ENCODE results near the gene SLC6A19.

Gene SLC6A19

DNA sequence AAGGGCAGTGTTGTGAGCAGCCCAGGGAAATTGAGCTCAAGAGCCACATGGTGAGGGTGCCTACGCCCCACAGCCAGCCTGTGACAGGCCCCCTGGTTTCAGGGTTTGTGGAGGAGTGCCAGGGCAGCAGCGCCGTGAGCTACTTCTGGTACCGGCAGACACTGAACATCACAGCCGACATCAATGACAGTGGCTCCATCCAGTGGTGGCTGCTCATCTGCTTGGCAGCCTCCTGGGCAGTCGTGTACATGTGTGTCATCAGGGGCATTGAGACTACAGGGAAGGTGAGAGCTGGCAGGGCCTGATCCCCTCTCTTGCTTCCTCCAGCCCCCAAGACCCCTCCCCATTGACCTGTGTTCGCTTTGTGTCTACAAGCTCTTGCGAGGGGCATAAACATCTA is 34.0 kb downstream of the SLC6A19 start:
- TF ChIP-seq, protein P1, sequence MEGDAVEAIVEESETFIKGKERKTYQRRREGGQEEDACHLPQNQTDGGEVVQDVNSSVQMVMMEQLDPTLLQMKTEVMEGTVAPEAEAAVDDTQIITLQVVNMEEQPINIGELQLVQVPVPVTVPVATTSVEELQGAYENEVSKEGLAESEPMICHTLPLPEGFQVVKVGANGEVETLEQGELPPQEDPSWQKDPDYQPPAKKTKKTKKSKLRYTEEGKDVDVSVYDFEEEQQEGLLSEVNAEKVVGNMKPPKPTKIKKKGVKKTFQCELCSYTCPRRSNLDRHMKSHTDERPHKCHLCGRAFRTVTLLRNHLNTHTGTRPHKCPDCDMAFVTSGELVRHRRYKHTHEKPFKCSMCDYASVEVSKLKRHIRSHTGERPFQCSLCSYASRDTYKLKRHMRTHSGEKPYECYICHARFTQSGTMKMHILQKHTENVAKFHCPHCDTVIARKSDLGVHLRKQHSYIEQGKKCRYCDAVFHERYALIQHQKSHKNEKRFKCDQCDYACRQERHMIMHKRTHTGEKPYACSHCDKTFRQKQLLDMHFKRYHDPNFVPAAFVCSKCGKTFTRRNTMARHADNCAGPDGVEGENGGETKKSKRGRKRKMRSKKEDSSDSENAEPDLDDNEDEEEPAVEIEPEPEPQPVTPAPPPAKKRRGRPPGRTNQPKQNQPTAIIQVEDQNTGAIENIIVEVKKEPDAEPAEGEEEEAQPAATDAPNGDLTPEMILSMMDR (IDR thresholded peaks at IDR 0.05), result no peak

DNA sequence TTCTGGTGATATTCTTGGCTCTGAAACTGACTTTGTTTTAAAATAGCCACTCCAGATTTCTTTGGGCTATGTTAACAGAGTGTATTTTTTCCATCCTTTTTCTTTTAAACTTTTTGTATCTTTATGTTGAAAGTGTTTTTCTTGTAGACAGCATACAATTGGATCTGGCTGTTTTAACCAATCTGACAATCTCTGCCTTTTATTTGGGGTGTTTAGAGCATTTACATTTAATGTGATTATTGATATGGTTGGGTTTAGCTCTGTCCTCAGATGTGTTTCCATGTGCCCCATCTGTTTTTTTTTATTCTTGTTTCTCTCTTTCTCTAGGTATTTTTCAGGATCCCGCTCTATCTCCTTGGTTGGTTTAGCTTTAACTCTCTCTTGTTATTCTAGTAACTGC is 34.4 kb downstream of the SLC6A19 start:
- TF ChIP-seq, protein P1 (IDR thresholded peaks at IDR 0.05), result no peak

DNA sequence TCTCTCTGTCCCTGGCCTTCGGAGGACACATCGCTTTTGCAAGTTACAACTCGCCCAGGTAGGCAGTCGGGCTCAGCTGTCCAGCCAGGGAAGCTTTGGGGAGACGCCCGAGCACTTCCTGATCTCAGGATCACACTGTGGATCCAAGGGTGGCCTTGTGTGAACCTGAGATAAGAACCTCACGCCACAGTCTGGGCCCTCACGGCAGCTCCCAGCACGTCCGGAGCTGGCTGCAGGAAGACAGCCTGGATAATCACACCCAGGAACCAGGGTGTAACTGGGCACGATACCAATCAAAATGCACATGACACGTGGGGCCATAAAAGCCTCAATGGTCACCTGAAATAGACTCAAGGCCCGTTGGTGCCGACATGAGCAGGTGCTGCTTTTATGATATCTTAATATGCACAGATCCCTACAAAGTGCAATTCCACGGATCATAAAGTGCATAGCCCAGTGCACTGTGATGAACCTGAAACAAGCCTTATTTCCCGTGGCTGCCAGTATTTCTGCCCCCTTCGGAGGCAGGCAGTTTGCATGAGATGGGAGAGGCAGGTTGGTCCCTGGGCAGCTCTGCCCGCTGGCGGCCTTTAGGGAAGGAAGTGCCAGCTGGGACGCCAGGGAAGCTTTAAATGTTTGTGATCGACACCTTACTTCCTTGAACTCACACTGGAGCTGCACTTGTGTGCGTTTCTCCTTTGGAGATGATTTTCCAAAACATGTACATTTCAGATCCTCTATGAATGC is 38.3 kb downstream of the SLC6A19 start:
- TF ChIP-seq, protein P1 (IDR thresholded peaks at IDR 0.05), result no peak

DNA sequence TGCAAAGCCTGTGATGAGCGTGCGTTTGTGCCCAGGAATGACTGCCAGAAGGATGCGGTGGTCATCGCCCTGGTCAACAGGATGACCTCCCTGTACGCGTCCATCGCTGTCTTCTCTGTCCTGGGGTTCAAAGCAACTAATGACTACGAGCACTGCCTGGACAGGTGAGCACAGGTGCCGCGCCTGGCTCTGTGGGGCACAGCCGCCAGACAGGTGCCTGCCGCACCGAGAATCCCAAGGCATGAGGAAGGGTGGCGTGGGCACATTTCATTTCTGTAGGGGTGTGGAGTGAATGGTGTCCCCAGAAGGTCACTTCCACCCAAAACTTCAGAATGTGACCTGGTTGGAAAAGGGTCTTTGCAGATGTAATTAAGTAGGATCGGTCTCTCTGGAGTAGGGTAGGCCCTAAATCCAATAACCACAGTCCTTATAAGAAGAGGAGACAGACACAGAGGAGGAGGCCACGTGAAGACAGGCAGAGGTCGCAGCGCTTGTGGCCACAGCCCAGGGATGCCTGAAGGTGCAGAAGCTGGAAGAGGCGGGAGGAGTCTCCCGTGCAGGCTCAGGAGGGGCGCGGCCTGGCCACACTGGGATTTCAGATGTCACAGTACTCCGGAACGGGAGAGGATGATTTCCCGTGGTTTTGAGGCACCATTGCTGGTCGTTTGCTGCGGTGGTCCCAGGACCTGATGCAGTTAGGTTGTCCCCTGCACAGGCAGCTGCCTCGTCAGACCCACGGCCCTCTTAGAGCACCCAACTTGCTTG is 39.3 kb downstream of the SLC6A19 start:
- TF ChIP-seq, protein P1 (IDR thresholded peaks at IDR 0.05), result no peak

DNA sequence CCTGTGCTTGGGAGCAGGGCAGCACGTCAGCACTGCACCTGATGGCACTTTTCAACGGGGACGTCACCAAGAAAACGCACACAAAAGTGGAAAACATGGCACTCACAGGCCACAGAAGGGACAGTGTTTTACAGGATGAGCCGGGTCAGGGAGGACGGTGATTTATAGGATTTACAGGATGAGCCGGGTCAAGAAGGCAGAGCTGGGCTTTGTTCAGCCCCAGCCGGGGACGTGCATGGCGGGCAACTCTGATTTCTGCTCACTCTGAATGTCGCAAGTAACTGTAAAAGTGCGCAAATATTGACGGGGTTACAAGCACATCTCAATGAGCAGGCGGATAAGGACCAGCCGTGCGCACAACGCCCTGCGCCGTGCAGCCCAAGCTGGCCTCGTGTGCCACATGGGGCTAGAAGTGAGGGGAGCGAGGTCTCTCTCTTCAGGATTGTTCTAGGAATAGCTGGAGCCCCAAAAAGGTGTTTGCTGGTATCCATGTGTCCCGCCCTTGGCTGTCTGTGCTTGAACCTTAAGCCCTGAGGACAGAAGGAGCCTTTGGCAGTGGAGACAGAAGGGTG is 40.2 kb downstream of the SLC6A19 start:
- TF ChIP-seq, protein P1 (IDR thresholded peaks at IDR 0.05), result no peak

DNA sequence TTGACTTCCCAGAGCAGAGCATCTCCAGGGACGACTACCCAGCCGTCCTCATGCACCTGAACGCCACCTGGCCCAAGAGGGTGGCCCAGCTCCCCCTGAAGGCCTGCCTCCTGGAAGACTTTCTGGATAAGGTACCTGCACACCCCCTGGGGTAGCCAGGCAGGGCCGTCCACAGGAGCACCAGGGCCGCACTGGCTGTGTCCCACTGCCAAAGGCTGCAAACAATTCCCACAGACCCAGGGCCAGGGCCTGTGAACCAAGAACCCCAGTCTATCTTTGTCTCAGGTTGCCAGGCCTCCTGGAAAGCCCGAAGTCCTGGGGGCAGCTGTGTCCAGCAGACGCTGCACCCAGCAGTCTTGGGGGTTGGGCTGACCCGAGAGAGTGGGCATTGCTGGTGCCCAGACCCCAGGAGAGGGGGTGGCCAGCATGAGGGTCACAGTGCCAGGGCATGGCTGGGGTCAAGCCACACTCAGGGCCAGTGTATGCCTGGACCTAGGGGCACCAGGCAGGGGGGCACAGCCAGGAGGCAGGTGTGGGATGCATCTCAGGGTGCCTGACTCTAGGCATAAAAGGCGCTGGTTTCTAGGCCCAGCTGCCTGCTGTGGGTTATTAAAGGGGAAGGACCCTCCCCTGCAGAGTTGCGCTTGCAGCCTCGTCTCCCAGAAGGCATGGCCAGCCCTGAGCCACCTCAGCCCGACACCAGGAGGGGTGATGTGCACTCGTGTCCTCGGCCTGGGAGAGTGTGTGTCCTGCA is 41.5 kb downstream of the SLC6A19 start:
- TF ChIP-seq, protein P1 (IDR thresholded peaks at IDR 0.05), result no peak

DNA sequence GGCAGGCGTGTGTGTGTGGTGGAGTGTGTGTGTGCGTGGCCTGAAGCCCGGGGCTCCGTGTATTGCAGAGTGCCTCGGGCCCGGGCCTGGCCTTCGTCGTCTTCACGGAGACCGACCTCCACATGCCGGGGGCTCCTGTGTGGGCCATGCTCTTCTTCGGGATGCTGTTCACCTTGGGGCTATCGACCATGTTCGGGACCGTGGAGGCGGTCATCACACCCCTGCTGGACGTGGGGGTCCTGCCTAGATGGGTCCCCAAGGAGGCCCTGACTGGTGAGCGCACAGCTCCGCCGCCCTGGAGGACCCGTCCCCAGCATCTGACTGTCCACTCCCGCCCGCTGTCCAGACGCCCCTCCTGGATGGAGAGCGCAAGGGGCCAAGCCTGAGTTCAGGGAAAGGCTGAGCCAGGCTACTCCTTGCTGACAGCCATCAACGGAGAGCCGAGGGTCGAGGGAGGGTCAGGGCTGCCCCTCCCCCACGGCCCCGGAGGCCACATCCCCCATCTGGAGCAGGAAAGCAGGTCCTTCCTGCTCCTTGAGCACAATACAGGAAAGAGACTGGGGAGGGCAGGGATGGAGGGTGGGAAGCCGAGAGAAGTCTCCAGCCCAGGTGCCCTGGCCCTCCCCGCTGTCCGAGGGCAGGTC is 42.2 kb downstream of the SLC6A19 start:
- TF ChIP-seq, protein P1 (IDR thresholded peaks at IDR 0.05), result no peak
